Hepatocyte (in vitro differentiated cells): ENCODE measurements around the gene PTPRM.

ENCODE experiments used
- CTCF ChIP-seq: fragments of 200-600 bp; sonication (generic); IDR thresholded peaks from 2 replicates; pipeline ENCODE4 v1.5.1; 2016; ENCODE audit warnings: antibody characterized with exemption, mild to moderate bottlenecking; ENCODE audit not compliant: poor library complexity
- EZH2 ChIP-seq: fragments of 200-600 bp; sonication (generic); IDR thresholded peaks from 2 replicates; pipeline ENCODE4 v1.6.1; 2016; ENCODE audit warnings: antibody characterized with exemption, mild to moderate bottlenecking, borderline replicate concordance
- EZH2phosphoT487 ChIP-seq: fragments of 200-600 bp; sonication (generic); IDR thresholded peaks from one replicate; pipeline ENCODE4 v1.6.1; 2018; ENCODE audit warnings: antibody characterized with exemption, mild to moderate bottlenecking, low read depth, moderate library complexity; ENCODE audit not compliant: unreplicated experiment, severe bottlenecking

GRCh38 chr18:7980136-7980535 lies 413.0 kb downstream of the PTPRM start:
- no peak for TF ChIP-seq CTCF
- TF ChIP-seq EZH2phosphoT487 = no peak
- no peak for TF ChIP-seq EZH2
